GM06990 (cell line): ENCODE measurements around the gene C10orf67.
"Not testable (repeated sequence)": the region's sequence is repeated elsewhere in the genome, so short reads cannot be mapped to it uniquely, and the experiment has no call there.

Source experiments
- DNase-seq: peaks from one replicate; pipeline ENCODE4 v3.0.0-alpha.2; 2011; ENCODE audit not compliant: insufficient read length; ENCODE audit errors: extremely low read depth
- H3K27me3 ChIP-seq: replicated peaks from 2 replicates; pipeline ENCODE4 v1.6.0; 2011; ENCODE audit warnings: low read length; ENCODE audit not compliant: control insufficient read depth, insufficient read depth
- H3K36me3 ChIP-seq: 2 replicates; pipeline ENCODE4 v1.5.1; 2011; ENCODE audit warnings: low read length; ENCODE audit not compliant: control insufficient read depth, insufficient read depth
- H3K4me3 ChIP-seq: replicated peaks from 2 replicates; pipeline ENCODE4 v1.5.1; 2011; ENCODE audit warnings: low read depth, mild to moderate bottlenecking, control low read depth, low read length
- CTCF ChIP-seq: IDR thresholded peaks from 2 replicates; pipeline ENCODE4 v1.5.1; 2011; ENCODE audit warnings: low read length, control low read depth, mild to moderate bottlenecking, inconsistent platforms; ENCODE audit not compliant: insufficient read depth, poor library complexity, severe bottlenecking

C10orf67 gene

GRCh38 chr10:23373156-23373555, 28.6 kb upstream of the C10orf67 start:
- TF ChIP-seq CTCF = no peak
- Histone ChIP-seq H3K27me3 (no peaks in the 10 kb centered on the region), H3K36me3 (no peaks in the 10 kb centered on the region), H3K4me3 (no peak overlapping the region)
- no peak for DNase-seq

GRCh38 chr10:23371073-23371472, 26.5 kb upstream of the C10orf67 start:
- no peak for TF ChIP-seq CTCF
- no peaks in the 10 kb centered on the region for H3K27me3 ChIP-seq
- H3K36me3 ChIP-seq = no peaks in the 10 kb centered on the region
- DNase-seq = no peak
- H3K4me3 ChIP-seq = no peak overlapping the region

GRCh38 chr10:23370106-23370505, 25.5 kb upstream of the C10orf67 start:
- DNase-seq = no peak
- H3K4me3 ChIP-seq = no peak overlapping the region
- no peaks in the 10 kb centered on the region for H3K36me3 ChIP-seq
- TF ChIP-seq CTCF = no peak
- no peaks in the 10 kb centered on the region for H3K27me3 ChIP-seq

GRCh38 chr10:23368816-23369640, 24.4 kb upstream of the C10orf67 start:
- DNase-seq = peak; percentile 62
- H3K36me3 ChIP-seq = no peaks in the 10 kb centered on the region
- no peak overlapping the region for H3K4me3 ChIP-seq
- H3K27me3 ChIP-seq = no peaks in the 10 kb centered on the region
- TF ChIP-seq CTCF = no peak

- DNase-seq = no peak
- Histone ChIP-seq H3K27me3 (no peaks in the 10 kb centered on the region), H3K4me3 (no peak overlapping the region), H3K36me3 (no peaks in the 10 kb centered on the region)
- TF ChIP-seq CTCF = no peak
These were observed 23.4 kb upstream of the C10orf67 start for GRCh38 chr10:23367896-23368595.

- not testable (repeated sequence) for DNase-seq, H3K27me3 ChIP-seq, H3K36me3 ChIP-seq, H3K4me3 ChIP-seq
These were observed 20.9 kb upstream of the C10orf67 start for GRCh38 chr10:23365417-23366030.
